Measurements from ENCODE around the gene HSD17B12.
"Not testable (repeated sequence)": the region's sequence is repeated elsewhere in the genome, so short reads cannot be mapped to it uniquely, and the experiment has no call there.

HSD17B12 gene

DNA sequence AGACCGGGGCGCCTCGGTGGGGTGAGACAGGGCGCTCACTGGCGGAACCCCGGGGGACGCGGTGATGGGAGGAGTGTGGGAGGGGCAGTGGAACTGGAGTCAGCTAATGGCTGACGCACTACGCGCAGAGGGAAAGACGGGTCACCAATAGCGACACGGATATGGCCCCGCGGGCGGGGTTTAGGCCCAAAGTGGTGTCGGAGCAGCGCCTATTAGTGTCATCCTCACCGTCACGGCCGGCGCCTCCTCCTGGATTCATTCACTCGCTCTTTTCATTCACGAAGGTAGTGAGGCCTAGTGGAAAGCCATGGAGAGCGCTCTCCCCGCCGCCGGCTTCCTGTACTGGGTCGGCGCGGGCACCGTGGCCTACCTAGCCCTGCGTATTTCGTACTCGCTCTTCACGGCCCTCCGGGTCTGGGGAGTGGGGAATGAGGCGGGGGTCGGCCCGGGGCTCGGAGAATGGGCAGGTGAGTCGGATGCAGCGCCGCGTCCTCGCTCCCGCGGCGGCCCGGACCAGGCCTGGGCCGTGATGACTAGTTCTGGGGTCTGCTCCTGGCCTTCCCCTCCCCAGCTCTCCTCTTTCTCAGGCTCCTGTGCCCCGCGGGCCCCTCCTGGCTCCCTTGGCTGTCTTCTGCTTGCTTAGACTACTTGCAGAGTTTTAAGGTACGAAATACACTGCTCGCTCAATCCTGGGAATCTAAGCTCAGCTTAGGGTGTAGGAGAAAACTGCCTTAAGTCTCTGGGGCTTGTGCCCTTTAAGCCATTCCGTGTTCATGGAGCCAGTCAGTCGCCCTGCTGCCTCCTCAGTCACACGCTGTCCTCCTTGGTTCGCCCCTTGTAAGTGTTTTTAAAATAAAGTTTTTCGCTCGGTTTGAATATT lies at the start of gene HSD17B12:
Gene HSD17B12 (plus strand): TSS at position 218 of the 880 bp plus-strand sequence. CDS start 90 bp downstream, at position 308.
- DNase-seq: peak; percentile 93

DNA sequence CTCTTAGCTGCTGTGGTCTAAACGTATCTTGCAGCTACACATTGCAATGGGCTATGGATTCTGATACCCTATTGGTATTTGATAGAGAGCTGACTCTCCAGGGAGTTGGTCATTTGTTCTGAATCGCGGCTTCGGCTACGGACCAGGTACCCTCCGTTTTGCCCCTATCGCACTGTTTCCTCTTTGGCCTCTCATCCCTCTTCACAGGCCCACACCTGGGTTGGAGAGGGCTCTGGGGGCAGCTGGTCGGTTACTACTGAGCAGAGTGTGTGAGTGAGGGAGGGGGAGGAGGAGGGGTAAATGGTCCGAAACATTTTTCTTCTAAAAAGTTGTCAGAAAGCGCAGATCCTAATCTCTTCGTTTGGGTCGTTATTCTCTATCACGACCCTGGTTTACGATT lies 48.8 kb upstream of the HSD17B12 start:
- DNase-seq: no peak

DNA sequence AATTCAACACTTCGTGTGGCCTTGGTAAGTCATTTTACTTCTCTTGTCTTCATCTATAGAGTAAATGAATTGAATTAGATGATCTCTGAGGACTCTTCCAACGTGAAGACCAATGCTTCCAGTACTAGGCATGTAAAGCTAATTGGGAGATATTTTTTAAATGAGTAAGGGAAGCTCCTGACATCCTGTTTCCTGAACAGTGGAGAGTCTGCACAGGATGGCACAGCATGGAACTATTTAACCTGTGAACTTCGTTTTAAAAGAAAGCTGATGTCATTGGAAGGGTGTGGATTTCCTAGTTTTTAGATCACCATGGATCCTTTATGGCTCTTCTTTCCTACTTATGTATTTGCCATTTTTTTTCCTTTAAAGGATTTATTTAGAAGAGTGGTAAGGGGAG lies 48.4 kb upstream of the HSD17B12 start:
- no peak for DNase-seq

DNA sequence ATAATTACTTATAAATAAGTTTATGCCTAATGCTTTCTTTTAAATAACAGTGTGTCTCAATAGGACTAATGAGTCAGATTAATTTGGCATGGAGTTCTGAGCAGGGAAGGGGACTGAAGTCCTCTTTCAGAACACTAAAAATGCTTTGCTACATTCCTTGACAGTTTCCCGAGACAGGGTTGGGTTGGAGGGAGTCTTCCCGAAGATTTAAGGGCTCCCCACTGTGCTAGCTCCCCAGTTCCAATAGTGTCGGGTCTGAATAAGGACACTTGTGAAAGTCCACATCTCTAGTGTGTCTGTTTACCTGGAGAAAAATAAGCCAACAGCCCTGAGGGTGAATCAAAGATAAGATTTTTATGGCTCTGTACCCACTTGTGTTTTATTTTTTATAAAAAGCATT lies 41.8 kb upstream of the HSD17B12 start:
- no peak for DNase-seq

DNA sequence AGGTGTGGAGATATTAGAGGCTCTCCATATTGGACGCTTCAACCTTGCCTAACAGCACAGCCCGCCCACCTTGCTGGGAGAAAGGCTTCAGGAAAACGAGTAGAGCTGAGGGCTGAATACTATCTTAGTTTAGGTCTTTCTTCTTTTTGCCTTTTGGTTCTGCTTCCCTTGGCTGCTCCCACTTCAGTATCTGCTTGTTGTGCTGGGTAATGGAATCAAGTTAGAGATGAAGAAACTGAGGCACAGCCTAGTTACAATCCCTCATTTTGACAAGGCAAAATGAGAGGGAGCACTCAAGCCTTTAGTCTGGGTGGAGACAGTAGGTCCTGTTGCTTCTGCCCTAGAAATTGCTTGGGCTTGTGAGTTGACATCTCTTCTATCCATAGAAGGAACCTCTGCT lies 41.3 kb upstream of the HSD17B12 start:
- no peak for DNase-seq

DNA sequence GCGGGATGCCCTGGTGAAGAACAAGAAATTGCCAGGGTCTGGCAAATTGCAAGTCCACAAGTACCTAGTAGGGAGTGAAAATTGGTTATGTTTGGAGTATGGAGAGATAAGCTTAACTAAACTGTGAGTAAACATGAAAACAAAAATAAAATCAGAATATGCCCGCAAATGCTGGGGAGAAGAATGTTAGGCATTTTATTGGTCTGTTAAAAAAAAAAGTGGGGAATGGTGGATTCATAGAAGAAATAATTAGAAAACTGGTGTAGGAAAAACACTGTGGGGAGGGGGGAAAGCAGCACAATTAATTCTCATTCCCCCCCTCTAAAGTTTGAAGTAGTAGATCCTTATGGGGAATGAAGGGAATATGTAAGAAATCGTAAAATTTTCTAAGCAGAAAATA lies 40.6 kb upstream of the HSD17B12 start:
- no peak for DNase-seq

DNA sequence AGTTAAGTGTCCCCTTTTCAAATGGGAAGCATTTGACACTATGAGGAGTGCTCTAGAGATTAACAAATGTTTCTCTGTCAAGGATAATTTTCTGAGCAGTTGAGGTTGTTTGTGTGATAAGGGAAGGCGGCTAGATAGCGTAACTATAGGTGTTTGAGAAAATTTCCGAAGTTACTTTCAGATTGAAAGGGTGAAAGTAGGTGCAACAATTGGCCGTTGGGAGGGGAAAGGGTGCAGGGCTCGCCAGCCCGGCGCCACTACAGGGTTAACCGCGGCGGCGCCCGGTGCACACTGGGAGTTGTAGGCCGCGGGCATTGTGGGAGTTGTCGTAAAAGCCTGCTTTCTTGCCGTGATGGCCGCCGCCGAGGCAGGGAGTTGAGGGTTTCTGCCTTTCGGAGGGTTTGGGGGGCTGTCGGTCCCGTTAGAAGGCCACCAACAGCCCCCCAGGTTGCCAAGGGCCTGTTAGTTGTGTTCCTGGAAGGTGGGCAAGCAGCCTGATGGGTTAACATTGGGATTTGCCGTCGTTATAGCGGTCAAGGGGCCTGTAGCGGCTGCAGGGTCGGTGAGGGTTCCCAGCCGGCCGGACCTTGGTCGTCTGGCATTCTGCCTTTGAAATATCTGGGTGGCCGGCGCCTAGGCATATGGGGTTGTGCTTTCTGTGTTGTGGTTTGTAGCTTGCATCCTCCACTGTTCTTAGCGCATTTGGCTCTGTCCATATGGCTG lies 36.5 kb upstream of the HSD17B12 start:
- peak; percentile 45 for DNase-seq

DNA sequence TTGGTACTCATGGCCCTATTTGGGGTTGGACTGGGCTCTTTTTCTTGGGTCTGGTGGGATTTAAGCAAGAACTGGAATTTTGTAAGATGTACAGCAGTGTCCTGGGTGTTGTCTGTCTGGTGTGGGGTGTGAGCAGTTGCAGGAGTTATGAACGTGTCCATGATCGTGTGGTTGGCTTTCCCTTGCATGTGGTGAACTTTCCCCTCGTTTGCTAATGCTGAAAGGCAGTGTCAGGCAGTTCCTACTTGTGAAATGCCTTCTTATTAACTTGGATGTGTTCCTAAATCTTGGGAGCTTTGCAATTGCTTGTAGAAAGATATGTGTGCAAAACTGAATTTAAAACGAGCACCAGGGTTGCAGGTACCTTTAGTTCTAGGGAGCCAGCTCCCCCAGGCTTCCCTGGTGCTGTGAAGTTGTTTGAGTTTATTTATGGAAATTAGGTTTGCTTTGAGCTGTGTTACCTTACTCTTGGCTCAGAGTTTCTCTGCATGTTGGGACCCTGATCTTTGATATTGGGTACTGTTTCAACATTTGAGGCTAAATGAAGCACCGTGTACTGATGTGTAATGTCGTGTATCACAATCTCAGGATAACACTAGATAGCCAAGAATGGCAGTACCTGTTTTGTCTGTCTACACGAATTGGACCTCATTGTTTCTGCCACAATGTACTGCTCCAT lies 35.8 kb upstream of the HSD17B12 start:
- no peak for DNase-seq

DNA sequence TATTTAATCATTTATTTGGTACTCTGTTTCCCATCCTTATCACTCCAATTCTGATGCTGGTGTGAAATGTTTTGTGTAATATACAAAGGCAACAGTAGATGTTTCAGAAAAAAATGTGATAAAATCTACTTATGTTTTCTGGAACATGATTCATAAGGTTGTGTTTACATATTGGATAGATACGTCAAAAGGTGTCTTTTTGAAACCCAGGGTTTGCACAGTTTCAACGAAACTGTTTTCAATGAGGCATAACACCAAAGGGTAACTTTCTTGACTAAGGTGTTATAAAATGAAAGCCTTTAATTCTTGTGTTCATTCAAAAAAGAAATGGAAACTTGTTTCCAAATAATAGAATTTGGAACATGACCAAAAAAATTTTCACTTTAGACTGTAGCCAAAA lies 33.8 kb upstream of the HSD17B12 start:
- no peak for DNase-seq

DNA sequence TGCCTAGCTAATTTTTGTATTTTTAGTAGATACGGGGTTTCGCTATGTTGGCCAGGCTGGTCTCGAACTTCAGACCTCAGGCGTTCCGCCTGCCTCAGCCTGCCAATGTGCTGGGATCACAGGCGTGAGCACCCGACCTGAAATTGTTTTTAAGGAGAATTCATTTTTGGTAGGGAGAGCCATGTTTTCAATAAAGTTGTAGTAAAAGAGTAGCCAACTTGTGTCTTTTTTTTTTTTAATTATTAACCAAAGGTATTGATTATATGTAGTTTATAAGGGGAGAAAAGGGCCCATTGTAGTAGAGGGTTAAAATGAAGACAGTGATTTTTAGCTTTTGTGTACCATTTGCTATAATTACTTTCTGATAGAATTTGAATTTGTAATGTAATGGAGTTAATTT lies 31.6 kb upstream of the HSD17B12 start:
- DNase-seq: no peak

DNA sequence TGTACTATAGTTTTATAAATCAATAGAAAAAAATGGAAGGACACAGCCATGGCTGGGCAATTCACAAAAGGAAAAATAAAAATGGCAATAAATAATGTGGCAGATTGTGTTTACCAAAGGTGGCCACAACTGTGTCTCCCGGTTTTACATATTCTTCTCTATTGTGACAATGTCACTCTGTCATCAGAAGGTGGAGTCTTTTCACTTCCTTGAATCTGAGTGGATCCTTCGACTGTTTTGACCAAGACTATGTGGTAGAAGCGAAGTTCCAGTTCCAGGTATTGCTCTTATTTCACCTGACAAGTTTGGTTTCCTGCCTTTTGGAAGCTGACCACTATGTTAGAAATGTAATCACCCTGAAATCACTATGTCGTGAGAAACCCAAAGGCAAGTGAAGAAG lies 31.0 kb upstream of the HSD17B12 start:
- DNase-seq: no peak

DNA sequence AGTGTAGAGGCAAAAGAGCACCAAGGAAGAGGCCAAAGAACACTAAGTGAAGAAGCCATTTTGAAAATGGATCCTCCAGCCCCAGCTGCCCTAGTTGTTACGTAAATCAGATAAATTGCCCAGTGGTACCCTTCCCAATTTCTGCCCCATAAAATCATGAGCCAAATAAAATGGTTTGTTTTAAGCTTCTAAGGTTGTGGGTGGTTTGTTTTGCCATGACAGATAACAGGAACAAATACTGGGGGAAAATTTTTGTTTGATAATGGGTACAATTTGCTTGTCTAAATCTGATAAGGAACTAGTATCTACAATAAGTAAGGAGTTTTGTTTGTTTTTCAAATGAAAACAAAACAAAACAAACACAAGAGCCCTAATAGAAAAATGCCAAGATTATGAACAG lies 30.6 kb upstream of the HSD17B12 start:
- DNase-seq: no peak

DNA sequence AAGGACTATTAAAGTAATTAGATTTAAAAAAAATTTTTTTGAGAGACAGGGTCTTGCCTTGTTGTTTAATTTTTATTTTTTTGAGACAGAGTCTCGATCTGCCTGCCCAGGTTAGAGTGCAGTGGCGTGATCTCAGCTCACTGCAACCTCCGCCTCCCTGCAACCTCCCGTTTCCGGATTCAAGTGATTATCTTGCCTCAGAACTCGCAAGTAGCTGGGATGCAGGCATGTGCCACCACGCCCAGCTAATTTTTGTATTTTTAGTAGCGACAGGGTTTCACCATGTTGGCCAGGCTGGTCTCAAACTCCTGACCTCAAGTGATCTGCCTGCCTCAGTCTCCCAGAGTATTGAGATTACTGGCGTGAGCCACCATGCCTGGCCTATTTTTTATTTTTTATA lies 17.5 kb upstream of the HSD17B12 start:
- DNase-seq: not testable (repeated sequence)

DNA sequence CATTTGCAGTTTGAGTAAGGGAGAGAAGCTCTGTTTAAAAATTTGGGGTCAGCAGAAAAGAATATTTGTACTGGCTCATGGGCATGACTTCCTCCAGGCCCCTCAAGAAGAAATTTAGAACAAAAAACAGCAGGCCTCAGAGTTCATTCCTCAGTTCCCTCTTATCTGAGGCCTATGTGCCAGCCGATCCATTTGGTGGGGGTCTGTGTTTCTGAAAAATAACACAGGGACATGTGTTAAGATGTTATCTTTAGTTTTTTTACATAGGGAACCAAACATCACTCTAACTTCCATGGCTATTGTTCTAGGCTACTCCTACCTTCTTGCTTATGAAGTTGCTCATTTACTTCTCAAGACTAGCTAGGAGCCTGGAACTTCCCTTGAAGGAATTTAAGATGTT lies 16.2 kb upstream of the HSD17B12 start:
- no peak for DNase-seq

DNA sequence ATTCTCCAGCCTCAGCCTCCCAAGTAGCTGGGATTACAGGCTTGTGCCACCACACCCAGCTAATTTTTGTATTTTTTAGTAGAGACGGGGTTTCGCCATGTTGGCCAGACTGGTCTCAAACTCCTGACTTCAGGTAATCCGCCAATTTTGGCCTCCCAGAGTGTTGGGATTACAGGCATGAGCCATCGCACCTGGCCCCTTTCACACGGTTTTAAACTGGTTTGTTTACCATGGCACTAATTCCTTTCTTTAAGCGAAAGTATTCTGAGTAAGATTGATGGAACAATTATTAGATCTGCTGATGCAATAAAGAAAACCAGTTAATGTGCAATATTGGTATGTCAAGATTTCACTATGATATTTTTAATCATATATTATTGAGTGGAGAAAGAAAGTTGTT lies 9.3 kb upstream of the HSD17B12 start:
- DNase-seq: not testable (repeated sequence)

DNA sequence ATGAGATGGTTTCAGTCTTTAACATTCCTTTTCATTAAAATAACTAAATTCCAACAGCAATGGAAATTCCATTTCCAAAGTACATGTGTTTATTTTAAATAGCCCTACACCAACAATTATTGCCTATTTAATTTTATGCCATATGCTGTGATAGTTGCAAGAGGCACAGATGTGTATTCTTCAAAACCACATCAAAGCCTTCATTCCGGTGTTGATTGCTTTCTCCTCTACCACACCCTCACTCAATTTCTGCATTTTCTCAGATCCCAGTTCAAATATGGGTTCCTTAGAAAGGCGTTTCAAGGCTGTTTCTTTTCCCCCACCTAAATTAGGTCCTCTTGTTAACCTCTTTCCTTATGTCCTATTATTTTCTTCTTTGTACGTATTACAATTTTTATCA lies 6.0 kb upstream of the HSD17B12 start:
- no peak for DNase-seq

DNA sequence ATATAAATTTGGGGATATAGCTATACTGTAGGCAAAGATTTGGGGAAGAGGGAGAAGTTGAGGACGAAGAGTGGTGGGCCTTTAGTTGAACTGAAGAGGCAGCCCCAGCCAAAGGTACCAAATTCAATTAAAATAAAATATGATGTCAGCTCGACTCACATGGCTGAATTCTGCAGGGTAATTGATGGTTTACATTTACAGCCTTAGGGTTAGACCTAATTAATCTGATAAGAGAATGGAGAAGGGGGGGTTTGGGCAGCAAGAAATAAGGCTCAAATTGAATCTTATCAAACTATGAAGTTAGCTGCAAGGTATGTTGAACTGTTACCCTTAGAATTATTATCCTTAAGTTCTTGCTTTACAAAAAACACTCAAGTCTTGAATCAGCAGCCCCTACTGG lies 3.6 kb upstream of the HSD17B12 start:
- no peak for DNase-seq

DNA sequence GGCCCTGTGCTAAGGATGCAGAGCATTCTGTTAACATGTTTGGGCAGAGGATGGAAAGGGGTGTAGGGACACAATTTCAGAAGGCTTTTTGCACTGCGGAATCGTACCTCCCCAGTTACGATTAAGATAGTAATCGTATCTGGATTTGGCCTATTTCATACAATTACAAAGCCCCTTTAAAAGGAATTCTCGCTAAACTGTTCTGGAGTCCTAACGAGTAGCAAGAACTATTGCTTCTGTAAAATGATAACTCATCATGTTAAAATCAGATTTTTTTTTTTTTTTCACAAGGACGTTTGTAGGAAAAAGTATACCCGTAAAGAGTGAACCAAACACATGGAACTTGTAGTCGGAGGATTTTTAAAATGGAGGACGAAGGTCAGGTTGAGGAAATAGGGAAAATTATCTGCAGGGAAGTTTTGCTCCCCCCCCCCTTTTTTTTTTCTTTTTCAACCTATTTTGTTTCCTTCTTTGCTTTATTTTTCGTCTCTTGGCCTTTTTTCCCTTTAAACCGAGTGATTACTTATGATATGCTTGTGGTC lies 934 bp downstream of the HSD17B12 start:
- DNase-seq: no peak

DNA sequence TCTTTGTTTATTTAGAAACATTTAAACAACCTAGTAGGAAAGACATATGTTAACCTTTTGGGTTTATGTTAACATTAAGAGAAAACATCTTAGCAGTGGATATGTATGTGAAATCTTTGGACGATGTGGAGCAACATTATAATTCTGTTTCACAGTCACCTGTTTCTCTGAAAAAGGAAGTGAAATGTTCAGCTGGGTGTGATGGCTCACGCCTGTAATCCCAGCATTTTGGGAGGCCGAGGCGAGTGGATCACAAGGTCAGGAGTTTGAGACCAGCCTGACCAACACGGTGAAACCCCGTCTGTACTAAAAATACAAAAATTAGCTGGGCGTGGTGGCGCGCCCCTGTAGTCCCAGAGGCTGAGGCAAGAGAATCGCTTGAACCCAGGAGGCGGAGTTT lies 1.5 kb downstream of the HSD17B12 start:
- not testable (repeated sequence) for DNase-seq

DNA sequence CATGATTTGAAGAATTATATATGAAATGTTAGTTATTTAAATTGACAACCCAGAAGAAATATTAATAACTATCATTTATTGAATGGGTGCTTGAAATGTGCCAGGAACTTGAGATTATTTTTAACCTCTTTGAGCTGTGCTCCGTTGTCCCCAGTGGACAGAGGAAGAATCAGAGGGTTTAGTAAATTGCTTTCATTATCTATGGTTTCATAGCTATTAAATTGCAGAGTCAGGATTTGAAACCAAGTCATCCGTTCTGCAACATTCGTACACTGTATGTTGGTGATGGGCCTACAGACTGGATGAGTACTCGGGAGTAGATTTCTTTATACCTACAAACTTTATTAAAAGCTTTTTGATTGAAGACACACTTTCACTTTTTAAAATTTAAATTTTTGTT lies 4.9 kb downstream of the HSD17B12 start:
- DNase-seq: no peak

DNA sequence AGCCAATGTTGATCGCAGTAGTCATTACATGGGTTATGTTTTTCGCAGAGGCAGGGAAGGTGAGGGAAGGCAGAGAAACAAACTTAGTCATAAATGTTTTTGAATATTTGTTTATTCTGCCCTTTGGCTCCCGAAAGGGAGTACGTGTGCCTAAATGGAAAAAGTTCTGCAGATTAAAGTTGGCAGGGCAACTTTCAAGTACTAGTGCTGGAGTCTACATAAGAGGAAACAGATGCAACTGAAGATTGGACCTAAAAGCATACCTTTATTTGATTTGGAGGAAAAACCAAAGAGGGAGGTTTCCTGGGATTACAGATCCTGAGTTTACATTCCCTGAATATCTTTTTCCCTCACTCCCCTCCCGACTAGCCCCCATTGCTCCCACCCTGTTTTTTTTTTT lies 5.7 kb downstream of the HSD17B12 start:
- DNase-seq: no peak

DNA sequence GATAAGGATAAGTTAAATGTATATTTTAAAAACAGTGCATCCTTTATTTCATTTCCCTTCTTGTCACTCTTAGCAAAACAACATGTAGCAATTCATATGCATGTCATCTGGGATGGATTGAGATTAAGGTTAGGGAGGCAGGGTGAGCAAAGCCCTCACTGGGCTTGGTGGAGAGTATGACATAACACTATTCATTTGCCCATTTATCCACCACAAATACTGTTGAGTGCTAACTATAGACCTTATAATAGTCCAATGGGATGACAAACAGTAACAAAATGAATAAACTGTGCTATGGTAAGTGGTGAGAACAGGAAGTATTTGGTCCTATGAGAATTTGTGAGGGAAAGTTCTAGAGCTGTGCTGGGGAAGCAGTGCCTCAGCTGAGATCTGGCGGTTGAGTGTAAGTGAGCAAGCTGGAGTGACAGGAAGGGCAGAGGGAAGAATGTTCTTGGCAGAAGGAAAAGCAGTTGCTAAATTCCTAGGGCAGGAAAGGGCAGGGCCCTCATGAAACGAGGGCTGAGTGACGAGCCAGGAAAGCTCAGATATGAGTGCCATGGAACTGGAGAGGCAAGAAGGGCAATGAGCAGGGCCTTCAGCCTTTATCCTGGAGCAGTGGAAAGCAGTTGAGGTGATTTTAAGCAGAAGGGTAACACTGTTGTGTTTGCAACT lies 6.7 kb downstream of the HSD17B12 start:
- no peak for DNase-seq

DNA sequence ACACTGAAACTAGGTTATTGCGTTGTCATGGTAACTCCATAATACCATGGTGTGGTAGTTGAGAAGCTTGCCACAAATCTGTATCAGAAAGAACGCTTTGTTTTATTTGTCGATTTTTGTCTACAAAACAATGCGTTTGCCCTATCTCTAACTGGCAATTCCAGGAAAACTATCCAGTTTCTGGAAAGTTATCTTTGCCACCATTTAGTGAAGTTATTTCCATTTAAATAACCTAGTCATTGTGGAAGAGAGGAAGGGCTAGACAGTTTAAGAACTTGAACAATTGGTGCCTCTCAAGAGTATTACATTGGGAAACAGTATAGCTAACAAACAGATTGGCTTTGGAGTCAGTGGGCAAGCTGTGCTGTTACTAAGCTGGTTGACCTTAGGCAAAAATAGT lies 7.9 kb downstream of the HSD17B12 start:
- DNase-seq: no peak

Data from DMS 273 treated with DMSO at 0.1 percent for 48 hours (cell line).